ENCODE results near the gene E4F1. TPM values are rescaled to one million over a fixed set of nuclear protein-coding genes. Genes with fewer than 3 reads are reported as not detected.

The E4F1 gene
- total and polyA plus RNA-seq, 9 of the 15 experiments (the other 6 are each of a cell fraction or from before 2014, with no cell fraction given), result 0.48 to 94.9 (median 20.4) TPM

- peak in 1 of 2 experiments; percentile 90; a peak in 3 of 4 replicates for TF ChIP-seq KDM1A (IDR thresholded peaks at IDR 0.05)
- TF ChIP-seq STAG1 (CRISPR knock-in tag; IDR thresholded peaks at IDR 0.05; ENCODE audit: borderline replicate concordance), result peak; percentile 83; the same call in 1 of the 2 replicates
- TF ChIP-seq SMARCA5 (IDR thresholded peaks at IDR 0.05), result peak; percentile 96
- TF ChIP-seq ZFP36 (IDR thresholded peaks at IDR 0.05; ENCODE audit: low read depth, low read length, partially characterized antibody), result no peak
- peak; percentile 93 for TF ChIP-seq PTBP1 (IDR thresholded peaks at IDR 0.05; ENCODE audit: low read depth, low read length)
- TF ChIP-seq ADNP (tag; IDR thresholded peaks at IDR 0.05), result peak; percentile 48; the same call in 1 of the 2 replicates
- TF ChIP-seq RAD21 (CRISPR knock-in tag; conservative IDR thresholded peaks at IDR 0.05 in 1 of 2, IDR thresholded peaks at IDR 0.05 in 1 of 2), result peak; percentile 67 to 86
- no peak for TF ChIP-seq PTTG1 (tag; IDR thresholded peaks at IDR 0.05; ENCODE audit: low read depth)
- no peak for TF ChIP-seq LCOR (CRISPR knock-in tag; IDR thresholded peaks at IDR 0.05)
- 0 out of 2 replicates have a peak, but pooled peaks have one; percentile 11 for TF ChIP-seq SOX6 (IDR thresholded peaks at IDR 0.05)
- no peak for TF ChIP-seq ZNF274 (IDR thresholded peaks at IDR 0.05; ENCODE audit: borderline replicate concordance, low read depth, low read length)
- TF ChIP-seq TBP (optimal IDR thresholded peaks at IDR 0.05; ENCODE audit: low read depth, low read length), result peak; percentile 14
- no peak for TF ChIP-seq MIER1 (IDR thresholded peaks at IDR 0.05; ENCODE audit: low read depth)
- TF ChIP-seq CREBBP (IDR thresholded peaks at IDR 0.05; ENCODE audit: low read depth, low read length), result no peak
- TF ChIP-seq SMC3 (conservative IDR thresholded peaks at IDR 0.05; ENCODE audit: insufficient read depth, low read depth, low read length), result peak; percentile 48; the same call in 1 of the 2 replicates
- 0 out of 2 replicates have a peak, but pooled peaks have one; percentile 24 for TF ChIP-seq ATF7 (IDR thresholded peaks at IDR 0.05)
- TF ChIP-seq ZBTB33 (CRISPR knock-in tag; IDR thresholded peaks at IDR 0.05), result peak; percentile 51; the same call in 1 of the 2 replicates
- TF ChIP-seq ZNF184 (CRISPR knock-in tag; IDR thresholded peaks at IDR 0.05), result no peak
- peak; percentile 65; the same call in 1 of the 2 replicates for TF ChIP-seq ARID2 (IDR thresholded peaks at IDR 0.05)
- peak; percentile 37; the same call in 1 of the 2 replicates for TF ChIP-seq RB1 (IDR thresholded peaks at IDR 0.05; ENCODE audit: low read depth)
- peak; percentile 85; the same call in 1 of the 2 replicates for TF ChIP-seq CBX1 (IDR thresholded peaks at IDR 0.05; ENCODE audit: low read depth)
- peak; percentile 42 for TF ChIP-seq DACH1 (IDR thresholded peaks at IDR 0.05; ENCODE audit: partially characterized antibody)
- no peak for TF ChIP-seq FOXA1 (IDR thresholded peaks at IDR 0.05; ENCODE audit: borderline replicate concordance)
These were observed 28.5 kb upstream of the E4F1 start (continued) for GRCh38 chr16:2194852-2195321.

Measured in K562 (cell line).